HCT116 (cell line): ENCODE results near the gene ZSCAN5C. TPM values are rescaled to one million over a fixed set of nuclear protein-coding genes. Genes with fewer than 3 reads are reported as not detected.

ENCODE experiments used
- ATAC-seq: fragments of 200-7000 bp; cut with Tn5 transposase; 2 replicates; pipeline ENCODE4 v1.9.1; 2020; ENCODE audit warnings: mild to moderate bottlenecking, moderate library complexity
- BruUV-seq: library from RNA; stranded (reverse); fragments of 400-500 nt; replicated peaks from 2 replicates; lab custom pipeline; 2021; lab: Mats Ljungman, UMichigan
- CTCF ChIA-PET: fragments of 300-600 bp; sonication (Branson Sonifier 250); formaldehyde crosslinking; loops from one replicate; lab custom pipeline; 2021; ENCODE audit warnings: antibody characterized with exemption; lab: Charles Lee
- POLR2A ChIA-PET: fragments of 300-600, 350-600 bp; sonication (Branson Sonifier 250); formaldehyde crosslinking; loops from one replicate; lab custom pipeline; 2021; ENCODE audit warnings: antibody characterized with exemption; lab: Charles Lee
- RAD21 ChIA-PET, 2 experiments: fragments of 300-600 bp; sonication (Branson Sonifier 250); formaldehyde crosslinking; loops; one replicate each; lab custom pipeline; 2023; ENCODE audit warnings: low total read pairs in 2 of 2; ENCODE audit not compliant: uncharacterized antibody in 2 of 2, unreplicated experiment in 2 of 2, low non-redundant PET in 1 of 2; lab: Charles Lee
- DNase-seq: peaks from one replicate; pipeline ENCODE4 v3.0.0-alpha.2; 2010; ENCODE audit warnings: low read depth, low spot score
- H2AFZ ChIP-seq: fragments of 200-600 bp; shearing (Covaris generic), sonication (generic); 2 replicates; pipeline ENCODE4 v1.6.1; 2017; ENCODE audit warnings: low read depth, mixed run types, mixed read lengths, antibody characterized with exemption, low read length; ENCODE audit not compliant: poor library complexity, severe bottlenecking
- H3K27ac ChIP-seq: 2 replicates; pipeline ENCODE4 v1.5.1; 2012; ENCODE audit warnings: low read depth, low read length
- H3K27me3 ChIP-seq: fragments of 200-600 bp; sonication (generic); 2 replicates; pipeline ENCODE4 v1.6.1; 2016; ENCODE audit warnings: mixed run types, low read length, mixed read lengths; ENCODE audit not compliant: insufficient read depth
- H3K36me3 ChIP-seq, 2 experiments: fragments of 200-500 bp in 1 of 2; fragments of 200-600 bp in 1 of 2; sonication (Bioruptor generic) in 1 of 2; sonication (generic) in 1 of 2; 2 replicates each; pipeline versions ENCODE4 v1.5.1 to v1.6.1; 2014 to 2016; ENCODE audit warnings: low read length in 2 of 2, inconsistent platforms in 1 of 2, mixed read lengths in 1 of 2, mixed run types in 1 of 2; ENCODE audit not compliant: insufficient read depth in 2 of 2, control insufficient read depth in 1 of 2
- H3K4me1 ChIP-seq, 2 experiments: fragments of 200-600 bp in 1 of 2; sonication (generic) in 1 of 2; 2 replicates each; pipeline versions ENCODE4 v1.5.1 to v1.6.1; 2012 to 2017; ENCODE audit warnings: low read length in 2 of 2, inconsistent platforms in 1 of 2, mild to moderate bottlenecking in 1 of 2, mixed read lengths in 1 of 2, mixed run types in 1 of 2, moderate library complexity in 1 of 2; ENCODE audit not compliant: insufficient read depth in 2 of 2, control insufficient read depth in 1 of 2
- H3K4me2 ChIP-seq: fragments of 200-600 bp; sonication (generic); 2 replicates; pipeline ENCODE4 v1.6.1; 2017; ENCODE audit warnings: mixed run types, low read length, mixed read lengths
- H3K4me3 ChIP-seq, 2 experiments: fragments of 200-600 bp in 1 of 2; sonication (generic) in 1 of 2; replicated peaks in 1 of 2; 2 replicates each; pipeline ENCODE4 v1.5.1; 2011 to 2016; ENCODE audit warnings: low read length in 2 of 2, control low read depth in 1 of 2, low read depth in 1 of 2, mild to moderate bottlenecking in 1 of 2, mixed read lengths in 1 of 2, mixed run types in 1 of 2
- H3K79me2 ChIP-seq: fragments of 200-600 bp; sonication (generic); 2 replicates; pipeline ENCODE4 v1.6.1; 2017; ENCODE audit warnings: mild to moderate bottlenecking, mixed run types, low read length, moderate library complexity, mixed read lengths; ENCODE audit not compliant: insufficient read depth
- H3K9ac ChIP-seq: fragments of 200-600 bp; sonication (generic); 2 replicates; pipeline ENCODE4 v1.6.1; 2016; ENCODE audit warnings: low read length, mixed read lengths
- H3K9me2 ChIP-seq: fragments of 200-600 bp; sonication (generic), shearing (Covaris generic); 2 replicates; pipeline ENCODE4 v1.6.1; 2017; ENCODE audit warnings: mixed run types, mild to moderate bottlenecking, moderate library complexity; ENCODE audit not compliant: insufficient read depth
- H3K9me3 ChIP-seq, 2 experiments: fragments of 200-500 bp in 1 of 2; fragments of 200-600 bp in 1 of 2; sonication (Bioruptor generic) in 1 of 2; sonication (generic) in 1 of 2; 2 replicates each; pipeline ENCODE4 v1.6.1; 2014 to 2017; ENCODE audit warnings: low read length in 2 of 2, mixed read lengths in 2 of 2, inconsistent platforms in 1 of 2, low read depth in 1 of 2, mild to moderate bottlenecking in 1 of 2, mixed run types in 1 of 2, moderate library complexity in 1 of 2; ENCODE audit not compliant: control insufficient read depth in 1 of 2, insufficient read depth in 1 of 2
- H4K20me1 ChIP-seq: fragments of 200-600 bp; sonication (generic), shearing (Covaris generic); 2 replicates; pipeline ENCODE4 v1.6.1; 2017; ENCODE audit warnings: mixed run types, mild to moderate bottlenecking, moderate library complexity; ENCODE audit not compliant: insufficient read depth
- CBX3 ChIP-seq: IDR thresholded peaks from 2 replicates; pipeline ENCODE4 v1.6.1; 2012; ENCODE audit warnings: low read depth
- CEBPB ChIP-seq: IDR thresholded peaks from 2 replicates; pipeline ENCODE4 v1.6.1; 2012; ENCODE audit warnings: low read depth
- CTCF ChIP-seq, 3 experiments: fragments of 200-600 bp in 1 of 3; sonication (generic) in 1 of 3; IDR thresholded peaks in 2 of 3; conservative IDR thresholded peaks in 1 of 3; 2 replicates each; pipeline ENCODE4 v1.5.1; 2012 to 2017; ENCODE audit warnings: low read depth in 2 of 3, low read length in 2 of 3, antibody characterized with exemption in 1 of 3, borderline replicate concordance in 1 of 3, control low read depth in 1 of 3, mild to moderate bottlenecking in 1 of 3, mixed read lengths in 1 of 3, mixed run types in 1 of 3, moderate library complexity in 1 of 3; ENCODE audit not compliant: insufficient read depth in 1 of 3
- EGR1 ChIP-seq: IDR thresholded peaks from 2 replicates; pipeline ENCODE4 v1.6.1; 2012; ENCODE audit warnings: low read depth
- ELF1 ChIP-seq: IDR thresholded peaks from 2 replicates; pipeline ENCODE4 v1.6.1; 2012; ENCODE audit warnings: low read depth, borderline replicate concordance
- EZH2 ChIP-seq: fragments of 200-600 bp; sonication (generic); IDR thresholded peaks from 2 replicates; pipeline ENCODE4 v1.6.1; 2017; ENCODE audit warnings: antibody characterized with exemption, mixed run types
- EZH2phosphoT487 ChIP-seq: fragments of 200-600 bp; IDR thresholded peaks from 2 replicates; pipeline ENCODE4 v1.6.1; 2018; ENCODE audit warnings: antibody characterized with exemption, borderline replicate concordance
- JUND ChIP-seq: IDR thresholded peaks from 2 replicates; pipeline ENCODE4 v1.6.1; 2012
- MAX ChIP-seq: IDR thresholded peaks from 2 replicates; pipeline ENCODE4 v1.6.1; 2012
- POLR2A ChIP-seq: IDR thresholded peaks from 2 replicates; pipeline ENCODE4 v1.7.0; 2011; ENCODE audit warnings: borderline replicate concordance; ENCODE audit not compliant: insufficient read depth, insufficient read length; ENCODE audit errors: extremely low read depth
- POLR2AphosphoS5 ChIP-seq: IDR thresholded peaks from 2 replicates; pipeline ENCODE4 v1.6.1; 2011; ENCODE audit warnings: mild to moderate bottlenecking, low read depth, low read length, moderate library complexity
- RAD21 ChIP-seq: IDR thresholded peaks from 2 replicates; pipeline ENCODE4 v1.6.1; 2012; ENCODE audit warnings: low read depth, mild to moderate bottlenecking
- SIN3A ChIP-seq: IDR thresholded peaks from 2 replicates; pipeline ENCODE4 v1.6.1; 2012; ENCODE audit warnings: low read depth
- SP1 ChIP-seq: IDR thresholded peaks from 2 replicates; pipeline ENCODE4 v1.6.1; 2012; ENCODE audit warnings: low read depth
- YY1 ChIP-seq: IDR thresholded peaks from 2 replicates; pipeline ENCODE4 v1.6.1; 2011; ENCODE audit warnings: low read length, low read depth, moderate library complexity, mild to moderate bottlenecking; ENCODE audit not compliant: insufficient replicate concordance; ENCODE audit errors: extremely low read depth
- ZBTB33 ChIP-seq: IDR thresholded peaks from 2 replicates; pipeline ENCODE4 v1.6.1; 2011; ENCODE audit warnings: mild to moderate bottlenecking, low read length, moderate library complexity; ENCODE audit not compliant: insufficient replicate concordance; ENCODE audit errors: extremely low read depth
- ZNF274 ChIP-seq: fragments of 200-500 bp; sonication (Bioruptor generic); IDR thresholded peaks from 2 replicates; pipeline ENCODE4 v1.6.1; 2014; ENCODE audit warnings: mild to moderate bottlenecking, low read depth, low read length, inconsistent platforms
- intact Hi-C: fragments of 100-400 bp; cut with micrococcal nuclease; formaldehyde crosslinking; loops from 2 replicates; pipeline ENCODE4 v1.10.0; 2022
- total RNA-seq: library from RNA; stranded (reverse); gene quantifications from one replicate; pipeline ENCODE4 v1.2.1, GENCODE V29; 2021; ENCODE audit not compliant: unreplicated experiment
- TF ChIP-seq, protein P1 (sequence below): IDR thresholded peaks from 2 replicates; pipeline ENCODE4 v1.6.1; 2012; ENCODE audit warnings: low read depth

Gene ZSCAN5C
- total RNA-seq, 1 experiment from 2014 or later = not detected

DNA sequence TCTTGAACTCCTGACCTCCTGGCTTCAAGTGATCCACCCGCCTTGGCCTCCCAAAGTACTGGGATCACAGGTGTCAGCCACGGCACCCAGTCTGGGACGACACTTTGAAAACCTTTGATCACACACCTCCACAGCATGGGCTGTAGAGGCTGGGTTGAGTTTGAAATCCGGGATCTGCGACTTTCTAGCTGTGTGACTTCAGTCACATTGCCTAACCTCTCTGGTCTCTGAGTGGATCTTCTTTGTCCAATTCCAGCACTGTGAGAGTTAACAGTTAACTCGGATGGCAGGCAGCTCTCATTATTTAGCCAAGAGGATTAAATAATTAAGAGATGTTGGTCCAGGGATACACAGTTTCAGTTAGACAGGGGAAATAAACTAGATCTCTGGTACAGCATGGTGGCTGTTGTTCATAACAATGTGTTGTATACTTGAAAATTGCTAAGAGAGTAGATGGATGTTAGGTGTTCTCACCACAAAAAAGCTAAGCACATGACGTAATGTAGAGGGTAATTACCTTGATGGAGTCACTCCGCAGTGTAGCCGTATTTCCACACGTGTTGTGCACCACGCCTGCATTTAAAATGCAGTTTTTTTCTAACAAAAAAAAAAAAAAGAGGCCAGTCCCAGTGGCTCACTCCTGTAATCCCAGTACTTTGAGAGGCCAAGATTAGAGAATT is 24.4 kb upstream of the ZSCAN5C start:
- H3K4me1 ChIP-seq = no peaks in the 10 kb centered on the region
- H3K27ac ChIP-seq = no peak overlapping the region
- TF ChIP-seq RAD21 (no peak), SIN3A (no peak), POLR2AphosphoS5 (no peak), CEBPB (no peak), ELF1 (no peak), MAX (no peak), CTCF (IDR thresholded peaks at IDR 0.05 in 2 of 3, conservative IDR thresholded peaks at IDR 0.05 in 1 of 3; ENCODE audit: borderline replicate concordance in 1 of 3, insufficient read depth in 1 of 3, low read depth in 2 of 3, low read length in 2 of 3) (no peak), EZH2 (no peak), JUND (no peak), EGR1 (no peak), CBX3 (no peak), EZH2phosphoT487 (no peak), ZBTB33 (no peak), POLR2A (no peak), SP1 (no peak), YY1 (no peak), ZNF274 (no peak)
- TF ChIP-seq, protein P1, sequence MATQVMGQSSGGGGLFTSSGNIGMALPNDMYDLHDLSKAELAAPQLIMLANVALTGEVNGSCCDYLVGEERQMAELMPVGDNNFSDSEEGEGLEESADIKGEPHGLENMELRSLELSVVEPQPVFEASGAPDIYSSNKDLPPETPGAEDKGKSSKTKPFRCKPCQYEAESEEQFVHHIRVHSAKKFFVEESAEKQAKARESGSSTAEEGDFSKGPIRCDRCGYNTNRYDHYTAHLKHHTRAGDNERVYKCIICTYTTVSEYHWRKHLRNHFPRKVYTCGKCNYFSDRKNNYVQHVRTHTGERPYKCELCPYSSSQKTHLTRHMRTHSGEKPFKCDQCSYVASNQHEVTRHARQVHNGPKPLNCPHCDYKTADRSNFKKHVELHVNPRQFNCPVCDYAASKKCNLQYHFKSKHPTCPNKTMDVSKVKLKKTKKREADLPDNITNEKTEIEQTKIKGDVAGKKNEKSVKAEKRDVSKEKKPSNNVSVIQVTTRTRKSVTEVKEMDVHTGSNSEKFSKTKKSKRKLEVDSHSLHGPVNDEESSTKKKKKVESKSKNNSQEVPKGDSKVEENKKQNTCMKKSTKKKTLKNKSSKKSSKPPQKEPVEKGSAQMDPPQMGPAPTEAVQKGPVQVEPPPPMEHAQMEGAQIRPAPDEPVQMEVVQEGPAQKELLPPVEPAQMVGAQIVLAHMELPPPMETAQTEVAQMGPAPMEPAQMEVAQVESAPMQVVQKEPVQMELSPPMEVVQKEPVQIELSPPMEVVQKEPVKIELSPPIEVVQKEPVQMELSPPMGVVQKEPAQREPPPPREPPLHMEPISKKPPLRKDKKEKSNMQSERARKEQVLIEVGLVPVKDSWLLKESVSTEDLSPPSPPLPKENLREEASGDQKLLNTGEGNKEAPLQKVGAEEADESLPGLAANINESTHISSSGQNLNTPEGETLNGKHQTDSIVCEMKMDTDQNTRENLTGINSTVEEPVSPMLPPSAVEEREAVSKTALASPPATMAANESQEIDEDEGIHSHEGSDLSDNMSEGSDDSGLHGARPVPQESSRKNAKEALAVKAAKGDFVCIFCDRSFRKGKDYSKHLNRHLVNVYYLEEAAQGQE = no peak
- DNase-seq (no peak), ATAC-seq (no peak)
- no peaks in the 10 kb centered on the region for H3K9me2 ChIP-seq
- no peak overlapping the region for H2AFZ ChIP-seq
- no peaks in the 10 kb centered on the region for H4K20me1 ChIP-seq
- ChIA-PET RAD21 (no interaction called here), CTCF (interaction anchor here (0.7 to 1.3 kb wide), 2 partner anchors 10 to 74 kb away, joined by 3 to 4 read pairs; no protein-coding TSS in a partner anchor), POLR2A (no interaction called here)
- no peaks in the 10 kb centered on the region for H3K27me3 ChIP-seq
- H3K9ac ChIP-seq = no peak overlapping the region
- BruUV-seq = no TSS peak
- intact Hi-C loops = no loop called here
- no peaks in the 10 kb centered on the region for H3K79me2 ChIP-seq
- no peaks in the 10 kb centered on the region for H3K9me3 ChIP-seq
- no peak overlapping the region for H3K4me2 ChIP-seq
- H3K4me3 ChIP-seq = no peak overlapping the region
- H3K36me3 ChIP-seq = no peaks in the 10 kb centered on the region
